ENCODE data around the gene CNKSR3. TPM values are rescaled to one million over a fixed set of nuclear protein-coding genes. Genes with fewer than 3 reads are reported as not detected.

The CNKSR3 gene
- total and polyA plus RNA-seq, 12 donors: 4.2 to 42.2 (median 24.1) TPM

GRCh38 chr6:154499855-154500589, 10.5 kb downstream of the CNKSR3 start:
- peak overlapping the region in 1 of 10 donors; percentile 0 for H3K27ac ChIP-seq
- no peaks in the 10 kb centered on the region for H3K9me3 ChIP-seq
- peaks cover 0 to 57% (median 16%) of the 10 kb centered on the region in 9 donors for H3K4me1 ChIP-seq
- H3K27me3 ChIP-seq: no peaks in the 10 kb centered on the region
- DNase-seq (no peak), ATAC-seq (peak in 4 of 8 donors; percentile 37 to 60 (median 51))
- 25 to 34% methylated on average over 4 of the region's 4 CpGs for WGBS, 2 donors
- TF ChIP-seq CTCF (IDR thresholded peaks at IDR 0.05): no peak
- intact Hi-C loops (cut with DNase I): loop anchor here in 2 of 10 donors (5.0 to 10.0 kb wide), 2 partner anchors 65 to 68 kb away; no protein-coding TSS in a partner anchor
- no peaks in the 10 kb centered on the region for H3K36me3 ChIP-seq
- no peak overlapping the region for H3K4me3 ChIP-seq

- no peak overlapping the region for H3K27ac ChIP-seq
- H3K4me3 ChIP-seq: no peak overlapping the region
- H3K9me3 ChIP-seq: no peaks in the 10 kb centered on the region
- TF ChIP-seq CTCF (IDR thresholded peaks at IDR 0.05): no peak
- DNase-seq (no peak), ATAC-seq (no peak)
- intact Hi-C loops (cut with DNase I): loop anchor here in 1 of 10 donors (5.0 kb wide), 1 partner anchor 66 kb away; no protein-coding TSS in a partner anchor
- H3K27me3 ChIP-seq: no peaks in the 10 kb centered on the region
- H3K4me1 ChIP-seq: peaks cover 0 to 65% (median 20%) of the 10 kb centered on the region in 9 donors
- H3K36me3 ChIP-seq: no peaks in the 10 kb centered on the region
- WGBS, 2 donors: 86 to 92% methylated on average over 6 of the region's 6 CpGs
Observed at GRCh38 chr6:154498340-154498934, 12.0 kb downstream of the CNKSR3 start.

GRCh38 chr6:154496793-154497517, 13.5 kb downstream of the CNKSR3 start:
- WGBS, 2 donors: 80 to 88% methylated on average over 16 of the region's 16 CpGs
- Histone ChIP-seq H3K9me3 (no peaks in the 10 kb centered on the region), H3K27ac (no peak overlapping the region), H3K4me1 (peaks cover 0 to 68% (median 20%) of the 10 kb centered on the region in 9 donors), H3K4me3 (no peak overlapping the region), H3K36me3 (no peaks in the 10 kb centered on the region), H3K27me3 (no peaks in the 10 kb centered on the region)
- DNase-seq (no peak), ATAC-seq (no peak)
- TF ChIP-seq CTCF (IDR thresholded peaks at IDR 0.05): no peak
- intact Hi-C loops (cut with DNase I): loop anchor here in 1 of 10 donors (5.0 kb wide), 1 partner anchor 65 kb away; no protein-coding TSS in a partner anchor

- no peak overlapping the region for H3K27ac ChIP-seq
- H3K4me1 ChIP-seq: peaks cover 0 to 75% (median 23%) of the 10 kb centered on the region in 9 donors
- DNase-seq (no peak), ATAC-seq (no peak)
- H3K9me3 ChIP-seq: no peaks in the 10 kb centered on the region
- no peaks in the 10 kb centered on the region for H3K27me3 ChIP-seq
- no peak overlapping the region for H3K4me3 ChIP-seq
- no peak for TF ChIP-seq CTCF (IDR thresholded peaks at IDR 0.05)
- intact Hi-C loops (cut with DNase I): loop anchor here in 1 of 10 donors (5.0 kb wide), 1 partner anchor 64 kb away; no protein-coding TSS in a partner anchor
- 64 to 79% methylated on average over 4 of the region's 4 CpGs for WGBS, 2 donors
- no peaks in the 10 kb centered on the region for H3K36me3 ChIP-seq
Observed at GRCh38 chr6:154496186-154496585, 14.3 kb downstream of the CNKSR3 start.

Measured in heart right ventricle (tissue), 16 donors.